GM12878 (cell line): ENCODE data around the gene RIMBP2. TPM values are rescaled to one million over a fixed set of nuclear protein-coding genes. Genes with fewer than 3 reads are reported as not detected.

Experiments used
- ATAC-seq: fragments of 200-7000 bp; cut with Tn5 transposase; 3 replicates; pipeline ENCODE4 v1.9.1; 2020; ENCODE audit warnings: mild to moderate bottlenecking, moderate library complexity
- BruUV-seq: library from RNA; stranded (reverse); fragments of 400-500 nt; replicated peaks from 2 replicates; lab custom pipeline; 2021; lab: Mats Ljungman, UMichigan
- CTCF ChIA-PET: fragments of 300-600 bp; sonication (Branson Sonifier 250); formaldehyde crosslinking; extraction: SDS; loops from one replicate; lab custom pipeline; 2021; ENCODE audit warnings: inconsistent platforms; lab: Yijun Ruan, JAX
- POLR2A ChIA-PET: fragments of 350-600 bp; formaldehyde crosslinking; extraction: SDS; loops from one replicate; lab custom pipeline; 2021; ENCODE audit warnings: inconsistent platforms; lab: Charles Lee
- RAD21 ChIA-PET: fragments of 300-600 bp; sonication (Branson Sonifier 250); formaldehyde crosslinking; loops from one replicate; lab custom pipeline; 2023; ENCODE audit warnings: antibody characterized with exemption; ENCODE audit not compliant: unreplicated experiment; lab: Charles Lee
- SMC1A ChIA-PET: fragments of 300-600 bp; sonication (Branson Sonifier 250); formaldehyde crosslinking; loops from one replicate; lab custom pipeline; 2023; ENCODE audit not compliant: unreplicated experiment, uncharacterized antibody; lab: Charles Lee
- DNase-seq: peaks from one replicate; pipeline ENCODE4 v3.0.0-alpha.2; 2011; ENCODE audit warnings: low read depth, low spot score
- FAIRE-seq: peaks from 3 replicates; lab custom pipeline; 2011; peaks lifted over from hg19 to GRCh38; lab: Jason Lieb, UNC
- H2AFZ ChIP-seq: 2 replicates; pipeline ENCODE4 v1.6.0; 2011; ENCODE audit warnings: low read depth, low read length, control low read depth; ENCODE audit not compliant: control insufficient read depth
- H3K27ac ChIP-seq: 2 replicates; pipeline ENCODE4 v1.5.1; 2011; ENCODE audit warnings: control low read depth; ENCODE audit not compliant: control insufficient read depth, insufficient read depth
- H3K27me3 ChIP-seq, 2 experiments: replicated peaks in 1 of 2; 2 replicates each; pipeline versions ENCODE4 v1.6.0 to v1.6.1; 2011; ENCODE audit warnings: low read length in 1 of 2; ENCODE audit not compliant: control insufficient read depth in 2 of 2, insufficient read depth in 2 of 2
- H3K36me3 ChIP-seq, 2 experiments: 2 replicates each; pipeline ENCODE4 v1.5.1; 2011; ENCODE audit warnings: low read length in 1 of 2; ENCODE audit not compliant: control insufficient read depth in 2 of 2, insufficient read depth in 2 of 2
- H3K4me1 ChIP-seq: 2 replicates; pipeline ENCODE4 v1.6.1; 2011; ENCODE audit warnings: mild to moderate bottlenecking, low read length, moderate library complexity, mixed read lengths; ENCODE audit not compliant: control insufficient read depth, insufficient read depth
- H3K4me2 ChIP-seq: 2 replicates; pipeline ENCODE4 v1.6.0; 2011; ENCODE audit warnings: control low read depth; ENCODE audit not compliant: control insufficient read depth, insufficient read depth
- H3K4me3 ChIP-seq: fragments of 200-600 bp; sonication (generic); 2 replicates; pipeline ENCODE4 v1.5.1; 2016
- H3K79me2 ChIP-seq: 2 replicates; pipeline ENCODE4 v1.6.0; 2011; ENCODE audit warnings: low read length; ENCODE audit not compliant: control insufficient read depth, insufficient read depth
- H3K9ac ChIP-seq: 2 replicates; pipeline ENCODE4 v1.8.0; 2011; ENCODE audit warnings: low read length, control low read depth, mixed read lengths; ENCODE audit not compliant: control insufficient read depth, insufficient read depth
- H3K9me3 ChIP-seq: replicated peaks from 3 replicates; pipeline ENCODE4 v1.5.1; 2011; ENCODE audit warnings: mild to moderate bottlenecking, low read length; ENCODE audit not compliant: control insufficient read depth, insufficient read depth
- H4K20me1 ChIP-seq: 2 replicates; pipeline ENCODE4 v1.6.0; 2011; ENCODE audit not compliant: control insufficient read depth, insufficient read depth
- BCL11A ChIP-seq: IDR thresholded peaks from 2 replicates; pipeline ENCODE4 v1.6.1; 2011; ENCODE audit warnings: low read depth, low read length
- BMI1 ChIP-seq: fragments of 450-650 bp; IDR thresholded peaks from 2 replicates; pipeline ENCODE4 v1.6.1; 2016; ENCODE audit warnings: mild to moderate bottlenecking, moderate library complexity, borderline replicate concordance
- JUNB ChIP-seq: IDR thresholded peaks from 2 replicates; pipeline ENCODE4 v1.6.1; 2016; ENCODE audit warnings: antibody characterized with exemption, mild to moderate bottlenecking
- KLF5 ChIP-seq: fragments of 450-650 bp; IDR thresholded peaks from 2 replicates; pipeline ENCODE4 v1.6.1; 2014; ENCODE audit warnings: mild to moderate bottlenecking; ENCODE audit not compliant: partially characterized antibody
- MEF2A ChIP-seq: IDR thresholded peaks from 2 replicates; pipeline ENCODE4 v1.6.1; 2011; ENCODE audit warnings: low read depth, mild to moderate bottlenecking, low read length, moderate library complexity; ENCODE audit not compliant: insufficient read depth
- RAD21 ChIP-seq: IDR thresholded peaks from 2 replicates; pipeline ENCODE4 v1.6.1; 2011; ENCODE audit warnings: mild to moderate bottlenecking, low read depth, low read length, moderate library complexity; ENCODE audit not compliant: insufficient read depth
- RBBP5 ChIP-seq: fragments of 200-600 bp; sonication (generic); conservative IDR thresholded peaks from 2 replicates; pipeline ENCODE4 v1.6.1; 2016
- SMC3 ChIP-seq: IDR thresholded peaks from 2 replicates; pipeline ENCODE4 v1.6.1; 2011; ENCODE audit warnings: low read length, improper control_type of control experiment, borderline replicate concordance
- SPI1 ChIP-seq: IDR thresholded peaks from 2 replicates; pipeline ENCODE4 v1.6.1; 2011; ENCODE audit warnings: low read depth, mild to moderate bottlenecking, low read length, moderate library complexity, borderline replicate concordance; ENCODE audit not compliant: insufficient read depth
- YBX1 ChIP-seq: fragments of 450-650 bp; IDR thresholded peaks from 2 replicates; pipeline ENCODE4 v1.6.1; 2016; ENCODE audit warnings: antibody characterized with exemption
- ZBED1 ChIP-seq: IDR thresholded peaks from 2 replicates; pipeline ENCODE4 v1.6.1; 2016; ENCODE audit warnings: borderline replicate concordance
- ZNF274 ChIP-seq: IDR thresholded peaks from one replicate; pipeline ENCODE4 v1.8.0; 2011; ENCODE audit not compliant: insufficient read length, insufficient read depth
- WGBS: methylation state at CpG from one replicate; pipeline ENCODE4 v1.1.6; 2016; ENCODE audit warnings: low lambda C conversion rate; ENCODE audit not compliant: insufficient replicate concordance, insufficient coverage; ENCODE audit errors: missing lambda C conversion rate; 5-methylcytosine and 5-hydroxymethylcytosine counted together
- in situ Hi-C: fragments of 300-500 bp; cut with MboI; formaldehyde crosslinking; loops from 9 replicates; pipeline ENCODE4 v1.14.3; 2018; ENCODE audit warnings: mixed read lengths
- intact Hi-C: fragments of 100-400 bp; cut with micrococcal nuclease; formaldehyde crosslinking; loops from one replicate; pipeline ENCODE4 v1.14.2; 2022; ENCODE audit not compliant: unreplicated experiment
- polyA plus RNA-seq, 11 experiments: library from polyadenylated mRNA; depleted of rRNA in 4 of 11; unstranded in 6 of 11; stranded (reverse) in 5 of 11; fragments of >200 nt; fragmentation: Nextera tagmentation in 4 of 11; fragmentation: Illumina TruSeq in 1 of 11; extraction: Ambion mirVana in 4 of 11; extraction: Trizol in 1 of 11; gene quantifications; 1 replicate in 1 of 11; 2 replicates in 10 of 11; pipeline versions ENCODE4 v1.2.1 to v1.2.3, GENCODE V29; 2011 to 2016; ENCODE audit warnings: inconsistent platforms in 2 of 11, missing spikeins in 2 of 11, low read depth in 1 of 11
- total RNA-seq, 4 experiments: library from RNA; depleted of rRNA in 3 of 4; stranded (reverse); fragments of >200 nt in 3 of 4; fragmentation: Illumina TruSeq in 1 of 4; extraction: Trizol in 1 of 4; gene quantifications; 2 replicates each; pipeline versions ENCODE4 v1.2.1 to v1.2.3, GENCODE V29; 2013 to 2021
- TF ChIP-seq, protein P1 (sequence below): fragments of 450-650 bp; conservative IDR thresholded peaks from 2 replicates; pipeline ENCODE4 v1.6.1; 2017; ENCODE audit warnings: mild to moderate bottlenecking, moderate library complexity
- TF ChIP-seq, protein P2 (sequence below): fragments of 450-650 bp; formaldehyde crosslinking; IDR thresholded peaks from 2 replicates; pipeline ENCODE4 v1.4.0; 2022; ENCODE audit warnings: mild to moderate bottlenecking, moderate library complexity

Gene RIMBP2
- total and polyA plus RNA-seq, 10 of the 15 experiments (the other 5 are each of a cell fraction or from before 2014, with no cell fraction given) = 0.04 to 2.9 (median 0.07) TPM; not detected in 1

DNA sequence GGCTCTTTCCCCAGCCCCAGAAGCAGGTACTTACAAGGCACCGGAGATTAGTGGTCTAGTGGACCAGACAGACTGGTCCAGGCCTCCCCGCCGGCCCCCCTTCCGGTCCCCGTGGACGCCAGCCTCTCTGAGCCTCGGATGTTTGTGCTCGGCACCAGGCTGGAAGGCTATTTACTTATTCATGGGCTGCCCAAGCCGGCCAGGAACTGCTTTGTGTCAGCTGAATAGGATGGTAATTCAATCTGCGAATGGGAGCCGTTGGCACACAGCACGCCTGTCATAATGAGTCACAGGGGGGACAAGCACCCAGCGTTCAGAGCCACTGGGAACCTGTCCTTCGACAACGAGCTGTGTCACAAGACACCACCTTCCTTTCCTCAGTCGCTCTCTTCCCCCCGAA is 82.3 kb downstream of the RIMBP2 start:
- in situ Hi-C loops = no loop called here
- no peak for TF ChIP-seq BCL11A
- no peak for TF ChIP-seq YBX1
- no peak for TF ChIP-seq SPI1
- TF ChIP-seq KLF5 = no peak
- no peak for TF ChIP-seq ZNF274
- TF ChIP-seq ZBED1 = no peak
- no peak for TF ChIP-seq BMI1
- no peak for TF ChIP-seq RBBP5
- no peak for TF ChIP-seq MEF2A
- ChIA-PET CTCF (no interaction called here), POLR2A (no interaction called here), RAD21 (no interaction called here), SMC1A (no interaction called here)
- H3K4me3 ChIP-seq = no peak overlapping the region
- no peaks in the 10 kb centered on the region for H3K36me3 ChIP-seq
- H3K9ac ChIP-seq = no peak overlapping the region
- WGBS = 3% methylated on average over 17 of the region's 17 CpGs
- DNase-seq = no peak
- H4K20me1 ChIP-seq = no peaks in the 10 kb centered on the region
- H3K27me3 ChIP-seq = no peaks in the 10 kb centered on the region
- H3K4me2 ChIP-seq = no peak overlapping the region
- FAIRE-seq = no peak
- no peaks in the 10 kb centered on the region for H3K9me3 ChIP-seq
- intact Hi-C loops = no loop called here
- no peak overlapping the region for H2AFZ ChIP-seq
- no peaks in the 10 kb centered on the region for H3K79me2 ChIP-seq
- no peak for ATAC-seq
- BruUV-seq = no TSS peak
- H3K4me1 ChIP-seq = no peaks in the 10 kb centered on the region
- no peak overlapping the region for H3K27ac ChIP-seq

DNA sequence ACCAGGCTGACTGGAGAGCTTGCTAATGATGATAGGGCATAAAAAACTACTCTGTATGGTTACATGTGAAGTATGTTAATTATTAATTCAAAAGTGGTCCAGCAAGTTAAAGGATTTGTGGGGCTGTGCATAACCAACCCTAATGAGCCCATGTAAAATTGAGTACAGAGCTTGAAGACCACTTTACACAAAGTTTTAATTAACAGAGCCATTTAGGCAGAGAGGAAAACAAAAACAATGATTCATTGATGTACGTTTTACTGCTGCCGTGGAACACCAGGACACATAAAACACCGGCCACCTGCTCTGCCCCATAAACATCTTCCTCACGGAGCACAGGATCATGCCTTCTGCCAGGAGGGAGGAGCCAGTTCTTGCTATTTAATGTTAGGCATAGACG is 83.5 kb downstream of the RIMBP2 start:
- intact Hi-C loops (no loop called here), in situ Hi-C loops (no loop called here)
- POLR2A ChIA-PET = no interaction called here
- SMC1A ChIA-PET = no interaction called here
- Histone ChIP-seq H4K20me1 (no peaks in the 10 kb centered on the region), H3K9me3 (no peaks in the 10 kb centered on the region; the same call in 2 of the 3 replicates), H3K4me1 (no peaks in the 10 kb centered on the region), H3K27me3 (no peaks in the 10 kb centered on the region), H3K79me2 (no peaks in the 10 kb centered on the region), H3K27ac (no peak overlapping the region), H3K36me3 (no peaks in the 10 kb centered on the region), H3K9ac (no peak overlapping the region), H2AFZ (no peak overlapping the region), H3K4me2 (no peak overlapping the region), H3K4me3 (no peak overlapping the region)
- RAD21 ChIA-PET = no interaction called here
- FAIRE-seq = no peak
- no peak for ATAC-seq
- WGBS = 34% methylated on average over 5 of the region's 5 CpGs
- no TSS peak for BruUV-seq
- CTCF ChIA-PET = no interaction called here
- DNase-seq = no peak
- TF ChIP-seq JUNB = no peak
- TF ChIP-seq, protein P1, sequence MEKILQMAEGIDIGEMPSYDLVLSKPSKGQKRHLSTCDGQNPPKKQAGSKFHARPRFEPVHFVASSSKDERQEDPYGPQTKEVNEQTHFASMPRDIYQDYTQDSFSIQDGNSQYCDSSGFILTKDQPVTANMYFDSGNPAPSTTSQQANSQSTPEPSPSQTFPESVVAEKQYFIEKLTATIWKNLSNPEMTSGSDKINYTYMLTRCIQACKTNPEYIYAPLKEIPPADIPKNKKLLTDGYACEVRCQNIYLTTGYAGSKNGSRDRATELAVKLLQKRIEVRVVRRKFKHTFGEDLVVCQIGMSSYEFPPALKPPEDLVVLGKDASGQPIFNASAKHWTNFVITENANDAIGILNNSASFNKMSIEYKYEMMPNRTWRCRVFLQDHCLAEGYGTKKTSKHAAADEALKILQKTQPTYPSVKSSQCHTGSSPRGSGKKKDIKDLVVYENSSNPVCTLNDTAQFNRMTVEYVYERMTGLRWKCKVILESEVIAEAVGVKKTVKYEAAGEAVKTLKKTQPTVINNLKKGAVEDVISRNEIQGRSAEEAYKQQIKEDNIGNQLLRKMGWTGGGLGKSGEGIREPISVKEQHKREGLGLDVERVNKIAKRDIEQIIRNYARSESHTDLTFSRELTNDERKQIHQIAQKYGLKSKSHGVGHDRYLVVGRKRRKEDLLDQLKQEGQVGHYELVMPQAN = no peak
- TF ChIP-seq SMC3 = no peak
- TF ChIP-seq, protein P2, sequence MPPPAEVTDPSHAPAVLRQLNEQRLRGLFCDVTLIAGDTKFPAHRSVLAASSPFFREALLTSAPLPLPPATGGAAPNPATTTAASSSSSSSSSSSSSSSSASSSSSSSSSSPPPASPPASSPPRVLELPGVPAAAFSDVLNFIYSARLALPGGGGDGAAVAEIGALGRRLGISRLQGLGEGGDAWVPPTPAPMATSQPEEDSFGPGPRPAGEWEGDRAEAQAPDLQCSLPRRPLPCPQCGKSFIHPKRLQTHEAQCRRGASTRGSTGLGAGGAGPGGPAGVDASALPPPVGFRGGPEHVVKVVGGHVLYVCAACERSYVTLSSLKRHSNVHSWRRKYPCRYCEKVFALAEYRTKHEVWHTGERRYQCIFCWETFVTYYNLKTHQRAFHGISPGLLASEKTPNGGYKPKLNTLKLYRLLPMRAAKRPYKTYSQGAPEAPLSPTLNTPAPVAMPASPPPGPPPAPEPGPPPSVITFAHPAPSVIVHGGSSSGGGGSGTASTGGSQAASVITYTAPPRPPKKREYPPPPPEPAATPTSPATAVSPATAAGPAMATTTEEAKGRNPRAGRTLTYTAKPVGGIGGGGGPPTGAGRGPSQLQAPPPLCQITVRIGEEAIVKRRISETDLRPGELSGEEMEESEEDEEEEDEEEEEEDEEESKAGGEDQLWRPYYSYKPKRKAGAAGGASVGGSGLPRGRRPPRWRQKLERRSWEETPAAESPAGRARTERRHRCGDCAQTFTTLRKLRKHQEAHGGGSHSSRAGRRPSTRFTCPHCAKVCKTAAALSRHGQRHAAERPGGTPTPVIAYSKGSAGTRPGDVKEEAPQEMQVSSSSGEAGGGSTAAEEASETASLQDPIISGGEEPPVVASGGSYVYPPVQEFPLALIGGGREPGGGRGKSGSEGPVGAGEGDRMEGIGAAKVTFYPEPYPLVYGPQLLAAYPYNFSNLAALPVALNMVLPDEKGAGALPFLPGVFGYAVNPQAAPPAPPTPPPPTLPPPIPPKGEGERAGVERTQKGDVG (CRISPR knock-in tag) = no peak
- TF ChIP-seq RAD21 = no peak
